H9 (cell line): ENCODE data around the gene SLF1. TPM values are rescaled to one million over a fixed set of nuclear protein-coding genes. Genes with fewer than 3 reads are reported as not detected.

Experiments used
- DNase-seq: peaks from one replicate; pipeline ENCODE4 v3.0.0-alpha.2; 2017
- H2AFZ ChIP-seq: one replicate; pipeline ENCODE4 v1.6.1; 2013; ENCODE audit warnings: mild to moderate bottlenecking, low read length, control low read depth, moderate library complexity
- H2AK5ac ChIP-seq: 2 replicates; pipeline ENCODE4 v1.6.1; 2013; ENCODE audit warnings: low read length, control low read depth, mixed read lengths; ENCODE audit not compliant: insufficient read length
- H2BK120ac ChIP-seq: one replicate; pipeline ENCODE4 v1.6.1; 2013; ENCODE audit warnings: low read depth, mild to moderate bottlenecking, low read length, control low read depth, inconsistent platforms; ENCODE audit not compliant: poor library complexity, severe bottlenecking
- H2BK12ac ChIP-seq: 2 replicates; pipeline ENCODE4 v1.6.1; 2013; ENCODE audit warnings: low read length, control low read depth, mixed read lengths, low read depth; ENCODE audit not compliant: insufficient read length
- H2BK15ac ChIP-seq: 2 replicates; pipeline ENCODE4 v1.6.1; 2013; ENCODE audit warnings: low read depth, low read length, control low read depth
- H2BK20ac ChIP-seq: one replicate; pipeline ENCODE4 v1.6.1; 2013; ENCODE audit warnings: low read depth, mild to moderate bottlenecking, low read length, control low read depth, inconsistent platforms; ENCODE audit not compliant: poor library complexity, severe bottlenecking
- H2BK5ac ChIP-seq: 2 replicates; pipeline ENCODE4 v1.6.1; 2013; ENCODE audit warnings: low read length, control low read depth, mixed read lengths; ENCODE audit not compliant: insufficient read length
- H3K14ac ChIP-seq: 2 replicates; pipeline ENCODE4 v1.6.1; 2013; ENCODE audit warnings: low read length, control low read depth; ENCODE audit not compliant: insufficient read depth
- H3K18ac ChIP-seq: 2 replicates; pipeline ENCODE4 v1.6.1; 2013; ENCODE audit warnings: low read depth, mild to moderate bottlenecking, mixed read lengths, low read length, control low read depth; ENCODE audit not compliant: insufficient read length
- H3K23ac ChIP-seq: 2 replicates; pipeline ENCODE4 v1.6.1; 2013; ENCODE audit warnings: low read length, control low read depth, mixed read lengths, low read depth; ENCODE audit not compliant: insufficient read length
- H3K23me2 ChIP-seq: 2 replicates; pipeline ENCODE4 v1.6.1; 2013; ENCODE audit warnings: low read depth, mild to moderate bottlenecking, mixed read lengths, low read length, control low read depth; ENCODE audit not compliant: insufficient read length, poor library complexity, severe bottlenecking
- H3K27ac ChIP-seq: 2 replicates; pipeline ENCODE4 v1.5.1; 2013; ENCODE audit warnings: low read length, control low read depth, mixed read lengths, low read depth; ENCODE audit not compliant: insufficient read length
- H3K27me3 ChIP-seq: 2 replicates; pipeline ENCODE4 v1.6.1; 2013; ENCODE audit warnings: low read length, control low read depth, inconsistent platforms; ENCODE audit not compliant: insufficient read depth
- H3K4ac ChIP-seq: 2 replicates; pipeline ENCODE4 v1.6.1; 2013; ENCODE audit warnings: low read depth, mild to moderate bottlenecking, control low read depth, inconsistent platforms, low read length, moderate library complexity
- H3K4me1 ChIP-seq: 2 replicates; pipeline ENCODE4 v1.6.1; 2013; ENCODE audit warnings: low read length, control low read depth, inconsistent platforms; ENCODE audit not compliant: insufficient read depth
- H3K4me2 ChIP-seq: 2 replicates; pipeline ENCODE4 v1.6.1; 2013; ENCODE audit warnings: low read length, control low read depth, mixed read lengths; ENCODE audit not compliant: insufficient read length, insufficient read depth
- H3K56ac ChIP-seq: 2 replicates; pipeline ENCODE4 v1.6.1; 2013; ENCODE audit warnings: low read depth, mild to moderate bottlenecking, mixed read lengths, low read length, control low read depth; ENCODE audit not compliant: insufficient read length
- H3K79me1 ChIP-seq: 2 replicates; pipeline ENCODE4 v1.6.1; 2013; ENCODE audit warnings: low read depth, mild to moderate bottlenecking, moderate library complexity, low read length, control low read depth, inconsistent platforms; ENCODE audit not compliant: insufficient read depth, poor library complexity, severe bottlenecking
- H3K79me2 ChIP-seq: 2 replicates; pipeline ENCODE4 v1.6.1; 2013; ENCODE audit warnings: low read length, control low read depth, inconsistent platforms; ENCODE audit not compliant: insufficient read depth
- H3K9ac ChIP-seq: 2 replicates; pipeline ENCODE4 v1.6.1; 2013; ENCODE audit warnings: low read length, control low read depth, mixed read lengths; ENCODE audit not compliant: insufficient read length; ENCODE audit errors: extremely low read depth
- H3K9me3 ChIP-seq: one replicate; pipeline ENCODE4 v1.6.1; 2013; ENCODE audit warnings: low read depth, low read length, inconsistent platforms; ENCODE audit not compliant: control insufficient read depth
- H3T11ph ChIP-seq: one replicate; pipeline ENCODE4 v1.6.1; 2013; ENCODE audit warnings: mild to moderate bottlenecking, low read length, control low read depth, inconsistent platforms
- H4K20me1 ChIP-seq: one replicate; pipeline ENCODE4 v1.6.1; 2013; ENCODE audit not compliant: control insufficient read depth, insufficient read length, insufficient read depth
- H4K5ac ChIP-seq: 2 replicates; pipeline ENCODE4 v1.6.1; 2013; ENCODE audit warnings: low read depth, mild to moderate bottlenecking, mixed read lengths, low read length, control low read depth; ENCODE audit not compliant: insufficient read length
- H4K8ac ChIP-seq: replicated peaks from 2 replicates; pipeline ENCODE4 v1.6.1; 2013; ENCODE audit warnings: low read length, control low read depth, mixed read lengths, low read depth; ENCODE audit not compliant: insufficient read length
- H4K91ac ChIP-seq: 2 replicates; pipeline ENCODE4 v1.6.1; 2013; ENCODE audit warnings: low read depth, mild to moderate bottlenecking, moderate library complexity, mixed read lengths, low read length, control low read depth; ENCODE audit not compliant: insufficient read length
- H3K27ac Mint-ChIP-seq, 3 experiments: 2 replicates in 2 of 3; 3 replicates in 1 of 3; pipeline ENCODE4 v1.8.0; 2020 to 2021; ENCODE audit warnings: mixed read lengths in 3 of 3, mild to moderate bottlenecking in 1 of 3, moderate library complexity in 1 of 3
- H3K27me3 Mint-ChIP-seq: 2 replicates; pipeline ENCODE4 v1.8.0; 2021; ENCODE audit warnings: low read depth, mild to moderate bottlenecking, moderate library complexity, mixed read lengths
- H3K36me3 Mint-ChIP-seq, 3 experiments: 2 replicates in 2 of 3; 3 replicates in 1 of 3; pipeline ENCODE4 v1.8.0; 2020 to 2021; ENCODE audit warnings: low read depth in 3 of 3, mixed read lengths in 3 of 3; ENCODE audit not compliant: insufficient read depth in 1 of 3
- H3K4me1 Mint-ChIP-seq, 2 experiments: 2 replicates each; pipeline ENCODE4 v1.8.0; 2020; ENCODE audit warnings: mixed read lengths in 2 of 2
- H3K4me3 Mint-ChIP-seq, 2 experiments: 2 replicates in 1 of 2; 3 replicates in 1 of 2; pipeline ENCODE4 v1.8.0; 2020 to 2021; ENCODE audit warnings: mild to moderate bottlenecking in 2 of 2, mixed read lengths in 2 of 2, moderate library complexity in 1 of 2
- H3K9me3 Mint-ChIP-seq, 2 experiments: 2 replicates in 1 of 2; 3 replicates in 1 of 2; pipeline ENCODE4 v1.8.0; 2020; ENCODE audit warnings: mild to moderate bottlenecking in 2 of 2, mixed read lengths in 2 of 2, moderate library complexity in 1 of 2
- CTCF ChIP-seq: fragments of 200-600 bp; sonication (generic); conservative IDR thresholded peaks from 3 replicates; pipeline ENCODE4 v1.8.0; 2021; ENCODE audit warnings: antibody characterized with exemption, mild to moderate bottlenecking
- WGBS: extraction: QIAGEN DNeasy Blood & Tissue Kit; methylation state at CpG from one replicate; pipeline ENCODE4 v1.1.7; 2013; ENCODE audit warnings: missing lambda C conversion rate, low lambda C conversion rate, mixed read lengths; ENCODE audit not compliant: insufficient read length; ENCODE audit errors: extremely low coverage; 5-methylcytosine and 5-hydroxymethylcytosine counted together
- total RNA-seq: library from RNA; stranded (reverse); gene quantifications from 2 replicates; pipeline ENCODE4 v1.2.1, GENCODE V29; 2021

SLF1 gene
- total RNA-seq, 1 experiment from 2014 or later: 12.5 TPM

DNA sequence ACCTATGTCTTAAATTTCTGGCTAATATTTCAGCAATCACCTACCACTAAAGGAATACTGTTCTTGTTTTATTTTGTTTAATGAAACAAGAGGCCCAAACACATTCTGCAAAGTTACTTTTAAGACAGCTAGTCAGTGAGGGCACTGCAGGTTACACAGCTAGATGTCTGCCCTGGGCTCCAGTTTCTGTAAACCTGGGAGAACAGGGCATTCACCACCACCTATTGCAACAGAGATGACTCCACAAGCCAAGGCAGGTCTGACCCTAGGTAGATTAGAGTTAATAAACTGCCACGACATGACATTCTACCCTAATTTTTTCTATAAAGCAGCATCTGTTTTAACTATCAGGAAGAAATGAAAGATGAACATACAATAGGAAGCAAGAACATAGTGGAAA is 90.8 kb downstream of the SLF1 start:
- no peak overlapping the region for H3K27ac ChIP-seq
- TF ChIP-seq CTCF: no peak
- Mint-ChIP-seq H3K4me1 (peaks cover 5 to 21% of the 10 kb centered on the region in 2 experiments; a peak in 3 of 4 replicates), H3K27ac (no peak overlapping the region), H3K36me3 (peaks cover 0 to 10% (median 8%) of the 10 kb centered on the region in 3 experiments; a peak in 5 of 7 replicates), H3K9me3 (no peaks in the 10 kb centered on the region), H3K27me3 (no peaks in the 10 kb centered on the region), H3K4me3 (no peak overlapping the region)
- H3K23me2 ChIP-seq: no peaks in the 10 kb centered on the region
- no peak overlapping the region for H3K4me2 ChIP-seq
- H3K4ac ChIP-seq: no peak overlapping the region
- no peak overlapping the region for H4K5ac ChIP-seq
- no peak overlapping the region for H4K91ac ChIP-seq
- H2BK15ac ChIP-seq: no peak overlapping the region
- H2BK5ac ChIP-seq: no peak overlapping the region
- WGBS: no CpG with 5 or more reads among the region's 1 CpG
- no peak overlapping the region for H3K14ac ChIP-seq
- H3K9ac ChIP-seq: no peak overlapping the region
- H3K27me3 ChIP-seq: no peaks in the 10 kb centered on the region
- no peak overlapping the region for H2BK12ac ChIP-seq
- H3K4me1 ChIP-seq: no peaks in the 10 kb centered on the region
- no peaks in the 10 kb centered on the region for H3K79me2 ChIP-seq
- no peak overlapping the region for H3K23ac ChIP-seq
- H2AFZ ChIP-seq: no peak overlapping the region
- H2BK20ac ChIP-seq: no peak overlapping the region
- H2AK5ac ChIP-seq: no peak overlapping the region
- no peaks in the 10 kb centered on the region for H3K9me3 ChIP-seq
- no peak overlapping the region for H4K8ac ChIP-seq
- H3K79me1 ChIP-seq: no peaks in the 10 kb centered on the region
- DNase-seq: no peak
- H3K18ac ChIP-seq: no peak overlapping the region
- no peaks in the 10 kb centered on the region for H4K20me1 ChIP-seq
- H3K56ac ChIP-seq: no peak overlapping the region
- no peak overlapping the region for H3T11ph ChIP-seq
- H2BK120ac ChIP-seq: no peak overlapping the region
